CD4-positive, alpha-beta memory T cell (primary cell): Measurements from ENCODE around the gene DKK3. TPM values are rescaled to one million over a fixed set of nuclear protein-coding genes. Genes with fewer than 3 reads are reported as not detected.

Experiments used
- CTCF ChIA-PET: fragments of 350-600 bp; sonication (Branson Sonifier 250); formaldehyde crosslinking; loops from one replicate; lab custom pipeline; 2021; ENCODE audit warnings: inconsistent platforms; ENCODE audit not compliant: partially characterized antibody; lab: Charles Lee
- POLR2A ChIA-PET: fragments of 350-600 bp; sonication (Branson Sonifier 250); formaldehyde crosslinking; loops from one replicate; lab custom pipeline; 2021; ENCODE audit not compliant: partially characterized antibody; lab: Charles Lee
- DNase-seq, 5 donors: peaks; one replicate each; pipeline versions ENCODE4 v3.0.0 to v3.0.0-alpha.2; 2020 to 2022; ENCODE audit warnings: mixed read lengths in 1 of 5
- H3K27ac ChIP-seq: one replicate; pipeline ENCODE4 v1.7.0; 2013; ENCODE audit warnings: low read depth, low read length
- H3K27me3 ChIP-seq: 2 replicates; pipeline ENCODE4 v1.7.0; 2013; ENCODE audit warnings: mild to moderate bottlenecking, low read length, moderate library complexity; ENCODE audit not compliant: insufficient read depth
- H3K36me3 ChIP-seq: 2 replicates; pipeline ENCODE4 v1.7.0; 2013; ENCODE audit warnings: mild to moderate bottlenecking, low read length, moderate library complexity; ENCODE audit not compliant: insufficient read depth
- H3K4me1 ChIP-seq: 2 replicates; pipeline ENCODE4 v1.7.0; 2013; ENCODE audit warnings: mild to moderate bottlenecking, low read length, moderate library complexity; ENCODE audit not compliant: insufficient read depth
- H3K4me3 ChIP-seq, 2 donors: one replicate each; pipeline ENCODE4 v1.7.0; 2013; ENCODE audit warnings: low read length in 2 of 2, mild to moderate bottlenecking in 1 of 2
- H3K9me3 ChIP-seq, 2 donors: one replicate each; pipeline ENCODE4 v1.7.0; 2013; ENCODE audit warnings: low read length in 2 of 2, control low read depth in 1 of 2; ENCODE audit not compliant: control insufficient read depth in 1 of 2
- H3K27ac Mint-ChIP-seq, 7 donors: one replicate each; pipeline ENCODE4 v1.8.0; 2020 to 2021; ENCODE audit warnings: mixed read lengths in 7 of 7, mild to moderate bottlenecking in 6 of 7, inconsistent platforms in 3 of 7, moderate library complexity in 3 of 7
- H3K27me3 Mint-ChIP-seq, 2 donors: one replicate each; pipeline ENCODE4 v1.8.0; 2020 to 2021; ENCODE audit warnings: mixed read lengths in 2 of 2
- H3K36me3 Mint-ChIP-seq, 2 donors: one replicate each; pipeline ENCODE4 v1.8.0; 2020 to 2021; ENCODE audit warnings: mixed read lengths in 2 of 2, inconsistent platforms in 1 of 2, mild to moderate bottlenecking in 1 of 2
- H3K4me1 Mint-ChIP-seq, 4 donors: one replicate each; pipeline ENCODE4 v1.8.0; 2020 to 2021; ENCODE audit warnings: mixed read lengths in 4 of 4, mild to moderate bottlenecking in 1 of 4
- H3K4me3 Mint-ChIP-seq, 8 donors: one replicate each; pipeline ENCODE4 v1.8.0; 2020 to 2021; ENCODE audit warnings: mixed read lengths in 8 of 8, mild to moderate bottlenecking in 7 of 8, moderate library complexity in 6 of 8, inconsistent platforms in 3 of 8
- H3K9me3 Mint-ChIP-seq, 8 donors: one replicate each; pipeline ENCODE4 v1.8.0; 2020 to 2021; ENCODE audit warnings: mixed read lengths in 8 of 8, mild to moderate bottlenecking in 5 of 8, inconsistent platforms in 3 of 8, moderate library complexity in 1 of 8
- intact Hi-C: fragments of 100-400 bp; cut with micrococcal nuclease; formaldehyde crosslinking; loops from one replicate; pipeline ENCODE4 v1.15.1; 2023
- polyA plus RNA-seq, 2 donors: library from polyadenylated mRNA; unstranded; fragments of 300-500 nt; fragmentation: Illumina TruSeq; gene quantifications; one replicate each; pipeline ENCODE4 v1.2.3, GENCODE V29; 2021
- total RNA-seq, 2 experiments: library from RNA; stranded (reverse); gene quantifications; one replicate each; pipeline ENCODE4 v1.2.3, GENCODE V29; 2021

The DKK3 gene
- total and polyA plus RNA-seq, 4 experiments from 2014 or later: 0.89 to 3.1 (median 2.9) TPM; not detected in 1

- POLR2A ChIA-PET: no interaction called here
These were observed 4.6 kb downstream of the DKK3 start for GRCh38 chr11:12003815-12004214.

GRCh38 chr11:12003336-12003735 lies 5.1 kb downstream of the DKK3 start:
- Histone ChIP-seq H3K4me1 (peaks cover 9% of the 10 kb centered on the region), H3K27me3 (peaks cover 45% of the 10 kb centered on the region), H3K27ac (no peak overlapping the region), H3K4me3 (no peak overlapping the region), H3K36me3 (no peaks in the 10 kb centered on the region), H3K9me3 (no peaks in the 10 kb centered on the region)
- ChIA-PET POLR2A (no interaction called here), CTCF (no interaction called here)
- intact Hi-C loops: no loop called here
- no peaks in the 10 kb centered on the region for H3K9me3 Mint-ChIP-seq
- H3K27ac Mint-ChIP-seq: no peak overlapping the region
- H3K4me1 Mint-ChIP-seq: peaks cover 11 to 25% (median 16%) of the 10 kb centered on the region in 4 donors
- no peak overlapping the region for H3K4me3 Mint-ChIP-seq
- H3K36me3 Mint-ChIP-seq: no peaks in the 10 kb centered on the region
- H3K27me3 Mint-ChIP-seq: peaks cover 48 to 50% of the 10 kb centered on the region in 2 donors
- no peak for DNase-seq

More at GRCh38 chr11:12003815-12004214, 4.6 kb downstream of the DKK3 start:
- CTCF ChIA-PET: interaction anchor here (2.2 kb wide), 1 partner anchor 278 kb away, joined by 6 read pairs; no protein-coding TSS in a partner anchor
- Histone ChIP-seq H3K36me3 (no peaks in the 10 kb centered on the region), H3K4me1 (peaks cover 8% of the 10 kb centered on the region), H3K9me3 (no peaks in the 10 kb centered on the region), H3K27me3 (peaks cover 46% of the 10 kb centered on the region), H3K4me3 (no peak overlapping the region), H3K27ac (no peak overlapping the region)
- Mint-ChIP-seq H3K4me3 (no peak overlapping the region), H3K27ac (no peak overlapping the region), H3K9me3 (no peaks in the 10 kb centered on the region), H3K27me3 (peaks cover 50 to 51% of the 10 kb centered on the region in 2 donors), H3K4me1 (peaks cover 7 to 20% (median 12%) of the 10 kb centered on the region in 4 donors), H3K36me3 (no peaks in the 10 kb centered on the region)
- no peak for DNase-seq
- intact Hi-C loops: no loop called here

- intact Hi-C loops: no loop called here
- DNase-seq: no peak
- Mint-ChIP-seq H3K36me3 (no peaks in the 10 kb centered on the region), H3K9me3 (no peaks in the 10 kb centered on the region), H3K27ac (no peak overlapping the region), H3K4me1 (peaks cover 13 to 22% (median 14%) of the 10 kb centered on the region in 4 donors), H3K4me3 (no peak overlapping the region), H3K27me3 (peaks cover 33 to 36% of the 10 kb centered on the region in 2 donors)
- CTCF ChIA-PET: no interaction called here
- POLR2A ChIA-PET: no interaction called here
- Histone ChIP-seq H3K27ac (no peak overlapping the region), H3K27me3 (peaks cover 24% of the 10 kb centered on the region), H3K9me3 (no peaks in the 10 kb centered on the region), H3K4me3 (no peak overlapping the region), H3K36me3 (no peaks in the 10 kb centered on the region), H3K4me1 (peaks cover 11% of the 10 kb centered on the region)
These were observed 7.2 kb downstream of the DKK3 start for GRCh38 chr11:12001186-12001585.

- Mint-ChIP-seq H3K4me3 (peak overlapping the region; percentile 50 to 82 (median 72)), H3K27me3 (peaks cover 19 to 20% of the 10 kb centered on the region in 2 donors), H3K36me3 (no peaks in the 10 kb centered on the region), H3K4me1 (peaks cover 13 to 22% (median 14%) of the 10 kb centered on the region in 4 donors), H3K27ac (peak overlapping the region in 3 of 7 donors; percentile 13 to 46 (median 31)), H3K9me3 (no peaks in the 10 kb centered on the region)
- intact Hi-C loops: no loop called here
- ChIA-PET POLR2A (no interaction called here), CTCF (interaction anchor here (0.9 kb wide), 1 partner anchor 31 kb away, joined by 4 read pairs; no protein-coding TSS in a partner anchor)
- H3K4me1 ChIP-seq: peaks cover 11% of the 10 kb centered on the region
- H3K36me3 ChIP-seq: no peaks in the 10 kb centered on the region
- DNase-seq: no peak
- H3K27ac ChIP-seq: no peak overlapping the region
- no peaks in the 10 kb centered on the region for H3K9me3 ChIP-seq
- peak overlapping the region in 1 of 2 donors; percentile 37 for H3K4me3 ChIP-seq
- H3K27me3 ChIP-seq: peaks cover 6% of the 10 kb centered on the region
These were observed 10.2 kb downstream of the DKK3 start for GRCh38 chr11:11998091-11998781.

- no peaks in the 10 kb centered on the region for H3K36me3 Mint-ChIP-seq
- intact Hi-C loops: no loop called here
- no peaks in the 10 kb centered on the region for H3K27me3 ChIP-seq
- ChIA-PET POLR2A (no interaction called here), CTCF (no interaction called here)
- peaks cover 11% of the 10 kb centered on the region for H3K4me1 ChIP-seq
- H3K9me3 Mint-ChIP-seq: no peaks in the 10 kb centered on the region
- H3K36me3 ChIP-seq: no peaks in the 10 kb centered on the region
- no peak overlapping the region for H3K27ac ChIP-seq
- no peak overlapping the region for H3K4me3 Mint-ChIP-seq
- H3K9me3 ChIP-seq: no peaks in the 10 kb centered on the region
- no peak overlapping the region for H3K27ac Mint-ChIP-seq
- DNase-seq: no peak
- H3K4me3 ChIP-seq: no peak overlapping the region
- peaks cover 13 to 22% (median 14%) of the 10 kb centered on the region in 4 donors for H3K4me1 Mint-ChIP-seq
- H3K27me3 Mint-ChIP-seq: peaks cover 16 to 17% of the 10 kb centered on the region in 2 donors
These were observed 11.4 kb downstream of the DKK3 start for GRCh38 chr11:11997049-11997322.

GRCh38 chr11:11996321-11997048 lies 11.9 kb downstream of the DKK3 start:
- H3K27ac ChIP-seq: no peak overlapping the region
- H3K27me3 Mint-ChIP-seq: peaks cover 13 to 17% of the 10 kb centered on the region in 2 donors
- H3K4me1 Mint-ChIP-seq: peaks cover 13 to 22% (median 14%) of the 10 kb centered on the region in 4 donors
- H3K27me3 ChIP-seq: no peaks in the 10 kb centered on the region
- intact Hi-C loops: no loop called here
- no peaks in the 10 kb centered on the region for H3K9me3 ChIP-seq
- H3K4me3 ChIP-seq: no peak overlapping the region
- no peaks in the 10 kb centered on the region for H3K36me3 ChIP-seq
- H3K27ac Mint-ChIP-seq: no peak overlapping the region
- H3K9me3 Mint-ChIP-seq: no peaks in the 10 kb centered on the region
- CTCF ChIA-PET: interaction anchor here (1.0 kb wide), 1 partner anchor 30 kb away, joined by 3 read pairs; no protein-coding TSS in a partner anchor
- H3K4me1 ChIP-seq: peaks cover 11% of the 10 kb centered on the region
- POLR2A ChIA-PET: no interaction called here
- no peak overlapping the region for H3K4me3 Mint-ChIP-seq
- H3K36me3 Mint-ChIP-seq: no peaks in the 10 kb centered on the region
- DNase-seq: no peak

GRCh38 chr11:11995601-11996000 lies 12.8 kb downstream of the DKK3 start:
- peak in 1 of 5 donors; percentile 25 for DNase-seq
- Histone ChIP-seq H3K4me3 (no peak overlapping the region), H3K27ac (no peak overlapping the region), H3K4me1 (peaks cover 11% of the 10 kb centered on the region), H3K27me3 (no peaks in the 10 kb centered on the region), H3K36me3 (no peaks in the 10 kb centered on the region), H3K9me3 (no peaks in the 10 kb centered on the region)
- ChIA-PET POLR2A (no interaction called here), CTCF (interaction anchor here (1.0 kb wide), 1 partner anchor 29 kb away, joined by 3 read pairs; no protein-coding TSS in a partner anchor)
- Mint-ChIP-seq H3K9me3 (no peaks in the 10 kb centered on the region), H3K27me3 (peaks cover 10 to 17% of the 10 kb centered on the region in 2 donors), H3K27ac (peak overlapping the region in 2 of 7 donors; percentile 19 to 38), H3K4me3 (no peak overlapping the region), H3K4me1 (peaks cover 13 to 22% (median 14%) of the 10 kb centered on the region in 4 donors), H3K36me3 (no peaks in the 10 kb centered on the region)
- intact Hi-C loops: no loop called here
